ENCODE results near the gene HABP2.

DNA sequence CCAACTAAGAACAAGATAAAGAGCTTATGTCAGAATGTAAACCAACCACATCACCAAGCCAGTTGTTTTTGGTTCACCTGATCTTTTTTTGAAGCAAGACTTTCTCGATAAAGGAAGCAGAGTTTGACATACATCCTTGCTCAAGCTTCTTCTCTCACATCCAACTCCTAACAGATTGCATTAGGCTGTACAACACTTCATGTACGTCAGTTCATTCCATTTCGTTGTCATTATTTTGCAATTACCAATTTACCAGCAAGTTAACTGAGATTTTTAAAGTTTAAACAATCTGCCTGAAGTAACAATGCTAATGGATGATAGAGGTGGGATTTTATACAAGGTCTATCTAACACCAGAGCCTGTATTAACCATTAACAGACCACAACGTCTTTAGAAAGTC, 70.0 kb downstream of the HABP2 start:
- TF ChIP-seq, protein P1, sequence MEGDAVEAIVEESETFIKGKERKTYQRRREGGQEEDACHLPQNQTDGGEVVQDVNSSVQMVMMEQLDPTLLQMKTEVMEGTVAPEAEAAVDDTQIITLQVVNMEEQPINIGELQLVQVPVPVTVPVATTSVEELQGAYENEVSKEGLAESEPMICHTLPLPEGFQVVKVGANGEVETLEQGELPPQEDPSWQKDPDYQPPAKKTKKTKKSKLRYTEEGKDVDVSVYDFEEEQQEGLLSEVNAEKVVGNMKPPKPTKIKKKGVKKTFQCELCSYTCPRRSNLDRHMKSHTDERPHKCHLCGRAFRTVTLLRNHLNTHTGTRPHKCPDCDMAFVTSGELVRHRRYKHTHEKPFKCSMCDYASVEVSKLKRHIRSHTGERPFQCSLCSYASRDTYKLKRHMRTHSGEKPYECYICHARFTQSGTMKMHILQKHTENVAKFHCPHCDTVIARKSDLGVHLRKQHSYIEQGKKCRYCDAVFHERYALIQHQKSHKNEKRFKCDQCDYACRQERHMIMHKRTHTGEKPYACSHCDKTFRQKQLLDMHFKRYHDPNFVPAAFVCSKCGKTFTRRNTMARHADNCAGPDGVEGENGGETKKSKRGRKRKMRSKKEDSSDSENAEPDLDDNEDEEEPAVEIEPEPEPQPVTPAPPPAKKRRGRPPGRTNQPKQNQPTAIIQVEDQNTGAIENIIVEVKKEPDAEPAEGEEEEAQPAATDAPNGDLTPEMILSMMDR (IDR thresholded peaks at IDR 0.05; ENCODE audit: borderline replicate concordance, extremely low read depth, low read length, poor library complexity, severe bottlenecking): no peak
- TF ChIP-seq EZH2 (IDR thresholded peaks at IDR 0.05; ENCODE audit: borderline replicate concordance, low read depth, low read length, severe bottlenecking): no peak

All from DND-41 (cell line).